H9 (cell line): ENCODE results near the gene TH. TPM values are rescaled to one million over a fixed set of nuclear protein-coding genes. Genes with fewer than 3 reads are reported as not detected.

Source experiments
- DNase-seq: peaks from one replicate; pipeline ENCODE4 v3.0.0-alpha.2; 2017
- H2AFZ ChIP-seq: one replicate; pipeline ENCODE4 v1.6.1; 2013; ENCODE audit warnings: mild to moderate bottlenecking, low read length, control low read depth, moderate library complexity
- H2AK5ac ChIP-seq: 2 replicates; pipeline ENCODE4 v1.6.1; 2013; ENCODE audit warnings: low read length, control low read depth, mixed read lengths; ENCODE audit not compliant: insufficient read length
- H2BK120ac ChIP-seq: one replicate; pipeline ENCODE4 v1.6.1; 2013; ENCODE audit warnings: low read depth, mild to moderate bottlenecking, low read length, control low read depth, inconsistent platforms; ENCODE audit not compliant: poor library complexity, severe bottlenecking
- H2BK12ac ChIP-seq: 2 replicates; pipeline ENCODE4 v1.6.1; 2013; ENCODE audit warnings: low read length, control low read depth, mixed read lengths, low read depth; ENCODE audit not compliant: insufficient read length
- H2BK15ac ChIP-seq: 2 replicates; pipeline ENCODE4 v1.6.1; 2013; ENCODE audit warnings: low read depth, low read length, control low read depth
- H2BK20ac ChIP-seq: one replicate; pipeline ENCODE4 v1.6.1; 2013; ENCODE audit warnings: low read depth, mild to moderate bottlenecking, low read length, control low read depth, inconsistent platforms; ENCODE audit not compliant: poor library complexity, severe bottlenecking
- H2BK5ac ChIP-seq: 2 replicates; pipeline ENCODE4 v1.6.1; 2013; ENCODE audit warnings: low read length, control low read depth, mixed read lengths; ENCODE audit not compliant: insufficient read length
- H3K14ac ChIP-seq: 2 replicates; pipeline ENCODE4 v1.6.1; 2013; ENCODE audit warnings: low read length, control low read depth; ENCODE audit not compliant: insufficient read depth
- H3K18ac ChIP-seq: 2 replicates; pipeline ENCODE4 v1.6.1; 2013; ENCODE audit warnings: low read depth, mild to moderate bottlenecking, mixed read lengths, low read length, control low read depth; ENCODE audit not compliant: insufficient read length
- H3K23ac ChIP-seq: 2 replicates; pipeline ENCODE4 v1.6.1; 2013; ENCODE audit warnings: low read length, control low read depth, mixed read lengths, low read depth; ENCODE audit not compliant: insufficient read length
- H3K23me2 ChIP-seq: 2 replicates; pipeline ENCODE4 v1.6.1; 2013; ENCODE audit warnings: low read depth, mild to moderate bottlenecking, mixed read lengths, low read length, control low read depth; ENCODE audit not compliant: insufficient read length, poor library complexity, severe bottlenecking
- H3K27ac ChIP-seq: 2 replicates; pipeline ENCODE4 v1.5.1; 2013; ENCODE audit warnings: low read length, control low read depth, mixed read lengths, low read depth; ENCODE audit not compliant: insufficient read length
- H3K27me3 ChIP-seq: 2 replicates; pipeline ENCODE4 v1.6.1; 2013; ENCODE audit warnings: low read length, control low read depth, inconsistent platforms; ENCODE audit not compliant: insufficient read depth
- H3K4ac ChIP-seq: 2 replicates; pipeline ENCODE4 v1.6.1; 2013; ENCODE audit warnings: low read depth, mild to moderate bottlenecking, control low read depth, inconsistent platforms, low read length, moderate library complexity
- H3K4me1 ChIP-seq: 2 replicates; pipeline ENCODE4 v1.6.1; 2013; ENCODE audit warnings: low read length, control low read depth, inconsistent platforms; ENCODE audit not compliant: insufficient read depth
- H3K4me2 ChIP-seq: 2 replicates; pipeline ENCODE4 v1.6.1; 2013; ENCODE audit warnings: low read length, control low read depth, mixed read lengths; ENCODE audit not compliant: insufficient read length, insufficient read depth
- H3K56ac ChIP-seq: 2 replicates; pipeline ENCODE4 v1.6.1; 2013; ENCODE audit warnings: low read depth, mild to moderate bottlenecking, mixed read lengths, low read length, control low read depth; ENCODE audit not compliant: insufficient read length
- H3K79me1 ChIP-seq: 2 replicates; pipeline ENCODE4 v1.6.1; 2013; ENCODE audit warnings: low read depth, mild to moderate bottlenecking, moderate library complexity, low read length, control low read depth, inconsistent platforms; ENCODE audit not compliant: insufficient read depth, poor library complexity, severe bottlenecking
- H3K79me2 ChIP-seq: 2 replicates; pipeline ENCODE4 v1.6.1; 2013; ENCODE audit warnings: low read length, control low read depth, inconsistent platforms; ENCODE audit not compliant: insufficient read depth
- H3K9ac ChIP-seq: 2 replicates; pipeline ENCODE4 v1.6.1; 2013; ENCODE audit warnings: low read length, control low read depth, mixed read lengths; ENCODE audit not compliant: insufficient read length; ENCODE audit errors: extremely low read depth
- H3K9me3 ChIP-seq: one replicate; pipeline ENCODE4 v1.6.1; 2013; ENCODE audit warnings: low read depth, low read length, inconsistent platforms; ENCODE audit not compliant: control insufficient read depth
- H3T11ph ChIP-seq: one replicate; pipeline ENCODE4 v1.6.1; 2013; ENCODE audit warnings: mild to moderate bottlenecking, low read length, control low read depth, inconsistent platforms
- H4K20me1 ChIP-seq: one replicate; pipeline ENCODE4 v1.6.1; 2013; ENCODE audit not compliant: control insufficient read depth, insufficient read length, insufficient read depth
- H4K5ac ChIP-seq: 2 replicates; pipeline ENCODE4 v1.6.1; 2013; ENCODE audit warnings: low read depth, mild to moderate bottlenecking, mixed read lengths, low read length, control low read depth; ENCODE audit not compliant: insufficient read length
- H4K8ac ChIP-seq: replicated peaks from 2 replicates; pipeline ENCODE4 v1.6.1; 2013; ENCODE audit warnings: low read length, control low read depth, mixed read lengths, low read depth; ENCODE audit not compliant: insufficient read length
- H4K91ac ChIP-seq: 2 replicates; pipeline ENCODE4 v1.6.1; 2013; ENCODE audit warnings: low read depth, mild to moderate bottlenecking, moderate library complexity, mixed read lengths, low read length, control low read depth; ENCODE audit not compliant: insufficient read length
- H3K27ac Mint-ChIP-seq, 3 experiments: 2 replicates in 2 of 3; 3 replicates in 1 of 3; pipeline ENCODE4 v1.8.0; 2020 to 2021; ENCODE audit warnings: mixed read lengths in 3 of 3, mild to moderate bottlenecking in 1 of 3, moderate library complexity in 1 of 3
- H3K27me3 Mint-ChIP-seq: 2 replicates; pipeline ENCODE4 v1.8.0; 2021; ENCODE audit warnings: low read depth, mild to moderate bottlenecking, moderate library complexity, mixed read lengths
- H3K36me3 Mint-ChIP-seq, 3 experiments: 2 replicates in 2 of 3; 3 replicates in 1 of 3; pipeline ENCODE4 v1.8.0; 2020 to 2021; ENCODE audit warnings: low read depth in 3 of 3, mixed read lengths in 3 of 3; ENCODE audit not compliant: insufficient read depth in 1 of 3
- H3K4me1 Mint-ChIP-seq, 2 experiments: 2 replicates each; pipeline ENCODE4 v1.8.0; 2020; ENCODE audit warnings: mixed read lengths in 2 of 2
- H3K4me3 Mint-ChIP-seq, 2 experiments: 2 replicates in 1 of 2; 3 replicates in 1 of 2; pipeline ENCODE4 v1.8.0; 2020 to 2021; ENCODE audit warnings: mild to moderate bottlenecking in 2 of 2, mixed read lengths in 2 of 2, moderate library complexity in 1 of 2
- H3K9me3 Mint-ChIP-seq, 2 experiments: 2 replicates in 1 of 2; 3 replicates in 1 of 2; pipeline ENCODE4 v1.8.0; 2020; ENCODE audit warnings: mild to moderate bottlenecking in 2 of 2, mixed read lengths in 2 of 2, moderate library complexity in 1 of 2
- CTCF ChIP-seq: fragments of 200-600 bp; sonication (generic); conservative IDR thresholded peaks from 3 replicates; pipeline ENCODE4 v1.8.0; 2021; ENCODE audit warnings: antibody characterized with exemption, mild to moderate bottlenecking
- WGBS: extraction: QIAGEN DNeasy Blood & Tissue Kit; methylation state at CpG from one replicate; pipeline ENCODE4 v1.1.7; 2013; ENCODE audit warnings: missing lambda C conversion rate, low lambda C conversion rate, mixed read lengths; ENCODE audit not compliant: insufficient read length; ENCODE audit errors: extremely low coverage; 5-methylcytosine and 5-hydroxymethylcytosine counted together
- total RNA-seq: library from RNA; stranded (reverse); gene quantifications from 2 replicates; pipeline ENCODE4 v1.2.1, GENCODE V29; 2021

TH gene
- total RNA-seq, 1 experiment from 2014 or later: not detected

GRCh38 chr11:2122907-2123627 lies 48.5 kb downstream of the TH start:
- Histone ChIP-seq H4K5ac (no peak overlapping the region), H3K4me1 (no peaks in the 10 kb centered on the region), H3K27me3 (no peaks in the 10 kb centered on the region), H2BK120ac (no peak overlapping the region), H4K8ac (no peak overlapping the region), H2BK5ac (no peak overlapping the region), H2BK15ac (no peak overlapping the region), H2BK12ac (no peak overlapping the region), H2BK20ac (no peak overlapping the region), H4K91ac (no peak overlapping the region), H3K23me2 (no peaks in the 10 kb centered on the region), H3K9ac (no peak overlapping the region), H3K4ac (no peak overlapping the region), H3K27ac (no peak overlapping the region), H3K9me3 (no peaks in the 10 kb centered on the region), H3K23ac (no peak overlapping the region), H2AK5ac (no peak overlapping the region), H3K14ac (no peak overlapping the region), H4K20me1 (no peaks in the 10 kb centered on the region), H2AFZ (no peak overlapping the region), H3T11ph (no peak overlapping the region), H3K18ac (no peak overlapping the region), H3K56ac (no peak overlapping the region), H3K4me2 (no peak overlapping the region), H3K79me2 (no peaks in the 10 kb centered on the region), H3K79me1 (no peaks in the 10 kb centered on the region)
- H3K36me3 Mint-ChIP-seq: no peaks in the 10 kb centered on the region
- WGBS: no CpG with 5 or more reads among the region's 13 CpGs
- peak; percentile 25; the same call in 1 of the 3 replicates for TF ChIP-seq CTCF
- H3K27ac Mint-ChIP-seq: no peak overlapping the region
- H3K4me1 Mint-ChIP-seq: peaks cover 0 to 14% of the 10 kb centered on the region in 2 experiments; a peak in 2 of 4 replicates
- H3K4me3 Mint-ChIP-seq: no peak overlapping the region
- peaks cover 47% of the 10 kb centered on the region for H3K27me3 Mint-ChIP-seq
- peaks cover 4% of the 10 kb centered on the region in 2 experiments; a peak in 2 of 5 replicates for H3K9me3 Mint-ChIP-seq
- DNase-seq: no peak
